HT1080 (cell line): Measurements from ENCODE around the gene LHFPL3. TPM values are rescaled to one million over a fixed set of nuclear protein-coding genes. Genes with fewer than 3 reads are reported as not detected.
A peak's percentile ranks its signal among the peaks of the same experiment; 100 is the strongest.

Experiments
- DNase-seq: peaks from one replicate; pipeline ENCODE4 v3.0.0-alpha.2; 2015; ENCODE audit warnings: low read depth
- total RNA-seq: library from RNA; depleted of rRNA; stranded (reverse); fragments of >200 nt; shearing (Covaris generic); gene quantifications from 2 replicates; pipeline ENCODE4 v1.2.3, GENCODE V29; 2014

Gene LHFPL3
- total RNA-seq, 1 experiment from 2014 or later: not detected

DNA sequence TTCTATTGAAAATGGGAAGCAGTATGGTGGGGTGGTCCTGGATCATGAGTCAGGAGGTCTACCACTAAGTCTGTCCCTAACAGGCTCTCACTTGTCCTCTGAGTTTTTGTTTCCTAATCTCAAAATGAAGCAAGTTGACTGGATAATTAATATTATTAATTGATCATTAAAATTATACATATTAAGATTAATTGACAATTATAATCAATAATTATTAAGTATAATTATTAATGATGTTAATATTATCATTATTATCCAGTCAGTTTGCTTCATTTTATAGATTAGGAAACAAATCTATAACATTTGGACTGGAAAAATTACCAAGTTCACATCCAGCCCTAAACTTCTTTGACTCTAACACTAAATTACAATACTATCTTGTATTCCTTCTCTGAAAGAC, 511.4 kb downstream of the LHFPL3 start:
- no peak for DNase-seq

DNA sequence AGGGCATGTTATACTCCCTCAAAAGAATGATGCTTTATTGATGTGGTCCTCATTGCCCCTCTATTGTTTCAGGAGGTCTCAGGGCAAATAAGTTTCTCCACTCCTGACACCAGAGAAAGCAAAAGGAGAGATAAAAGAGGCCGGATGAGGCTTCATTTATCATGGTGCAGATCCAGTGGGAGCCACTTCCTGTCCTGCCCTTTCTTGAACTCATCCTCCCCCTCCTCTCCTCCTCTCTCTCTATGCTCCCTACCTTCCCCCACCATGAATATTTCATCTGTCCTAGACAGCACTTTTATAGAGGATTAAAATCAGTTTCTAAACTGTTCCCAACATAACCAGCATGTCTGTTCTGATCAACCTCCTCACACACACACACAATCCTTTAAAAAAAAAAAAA, 513.4 kb downstream of the LHFPL3 start:
- no peak for DNase-seq

DNA sequence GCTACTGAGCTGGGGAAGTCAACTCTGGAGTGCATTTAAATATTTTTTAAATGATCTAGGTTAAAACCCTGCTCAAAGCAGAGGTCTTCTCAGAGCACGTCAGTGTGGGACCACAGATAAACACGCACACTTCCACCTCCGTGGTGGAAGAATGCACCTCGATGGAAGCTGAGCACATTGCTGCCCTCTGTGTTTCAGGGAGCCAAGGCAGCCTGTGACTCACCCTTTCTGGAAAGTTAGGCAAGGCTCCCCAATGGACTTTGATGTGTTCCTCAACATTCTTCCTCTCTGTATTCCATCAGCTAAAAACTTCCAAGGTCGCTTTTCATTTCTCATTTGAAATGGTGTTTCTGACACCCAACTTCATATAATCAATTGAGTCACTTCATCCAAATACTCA, 514.8 kb downstream of the LHFPL3 start:
- no peak for DNase-seq

DNA sequence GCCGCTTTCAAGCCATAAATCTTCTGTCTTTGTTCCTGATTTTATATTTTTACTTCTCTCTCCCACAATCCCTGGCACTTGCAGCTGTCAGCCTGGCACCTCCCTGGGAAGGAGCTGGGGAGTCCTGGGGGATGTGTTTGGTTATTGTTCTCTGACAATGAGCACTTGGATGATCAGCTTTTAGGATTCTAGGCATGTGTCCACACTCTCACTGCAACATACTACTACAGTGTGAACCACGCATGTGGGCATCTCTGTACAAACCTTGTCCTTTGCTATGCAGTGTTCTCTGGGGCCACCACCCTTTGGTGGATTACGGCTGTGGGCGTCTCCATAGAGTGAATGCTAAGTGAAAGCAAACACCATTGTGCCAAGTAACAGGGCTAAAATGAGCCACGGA, 517.2 kb downstream of the LHFPL3 start:
- DNase-seq: no peak

- DNase-seq: no peak
Observed at GRCh38 chr7:104846731-104847130, 518.3 kb downstream of the LHFPL3 start.

DNA sequence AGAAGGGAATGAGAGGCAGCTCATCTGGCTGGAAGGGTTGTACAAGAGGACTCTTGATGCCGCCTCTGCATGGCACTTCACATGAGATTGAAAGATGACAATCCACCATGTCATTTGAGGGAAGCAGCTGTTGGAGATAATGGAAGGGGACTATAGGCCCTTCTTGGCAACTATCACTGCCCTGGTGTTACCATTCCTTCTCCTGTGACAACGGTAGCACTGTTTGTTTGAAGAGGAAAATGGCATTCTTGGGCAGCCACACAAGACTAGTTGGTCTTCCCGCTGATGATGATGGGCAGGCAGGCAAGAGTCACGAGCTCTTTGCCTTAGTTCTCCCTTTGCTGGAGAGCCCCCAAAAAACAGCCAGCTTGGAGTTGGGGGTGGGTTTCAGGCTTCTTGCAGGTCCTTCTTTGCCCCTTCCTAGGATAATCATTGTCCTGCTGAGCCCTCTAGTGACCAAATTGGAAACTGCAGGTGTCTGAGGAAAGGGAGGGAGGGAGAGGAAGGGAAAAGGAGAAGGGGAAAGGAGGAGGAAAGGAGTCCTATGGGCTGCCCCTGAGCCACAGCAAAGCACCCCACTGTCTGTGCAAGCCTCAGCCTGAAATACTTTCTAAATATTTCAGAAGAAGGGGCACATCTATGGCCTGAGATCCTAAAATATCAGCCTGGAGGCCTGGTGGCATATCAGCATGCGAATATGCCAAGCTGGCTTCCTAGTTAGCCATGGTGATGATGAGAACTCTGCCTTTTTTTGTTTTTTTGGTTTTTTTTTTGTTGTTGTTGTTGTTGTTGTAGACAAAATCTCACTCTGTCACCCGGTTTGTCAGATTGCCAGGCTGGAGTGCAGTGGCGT, 520.0 kb downstream of the LHFPL3 start:
- DNase-seq: peak; percentile 36

DNA sequence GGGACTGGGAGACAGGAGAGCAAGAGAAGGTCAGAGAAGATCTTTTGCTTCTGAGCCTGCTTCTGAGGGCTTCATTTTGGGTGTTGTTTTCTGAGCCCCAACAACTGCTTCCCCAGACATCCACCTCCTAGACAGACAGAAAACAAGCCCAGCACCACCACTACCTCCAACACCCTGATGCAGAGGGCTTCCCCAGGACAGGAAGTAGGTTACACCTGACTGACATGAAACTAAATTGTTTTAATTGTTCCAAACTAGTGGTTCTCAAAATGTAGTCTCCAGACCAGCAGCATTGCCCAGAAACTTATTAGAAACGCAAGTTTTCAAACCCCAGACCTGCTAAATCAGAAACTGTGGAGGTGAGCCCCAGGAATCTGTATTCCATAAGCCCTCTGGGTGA, 522.0 kb downstream of the LHFPL3 start:
- no peak for DNase-seq

DNA sequence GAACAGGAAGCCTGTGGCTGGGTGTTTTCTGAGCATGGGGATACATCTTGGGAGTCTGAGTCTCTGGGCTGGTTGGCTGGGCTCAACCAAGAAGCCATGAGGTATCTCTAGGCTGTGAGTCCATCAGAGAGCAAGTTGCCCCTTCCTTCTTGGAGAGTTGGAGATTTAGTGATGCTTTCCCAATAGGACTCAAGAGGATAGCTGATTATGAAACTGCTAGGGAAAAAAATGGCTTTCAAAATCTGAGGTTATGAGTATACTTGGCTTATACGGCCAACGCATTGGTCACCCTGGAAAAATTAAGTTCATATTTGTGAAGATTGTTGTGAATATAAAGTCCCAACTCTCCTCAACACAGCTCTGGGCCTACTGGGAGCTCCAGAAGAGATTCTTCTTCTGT, 522.9 kb downstream of the LHFPL3 start:
- DNase-seq: no peak

DNA sequence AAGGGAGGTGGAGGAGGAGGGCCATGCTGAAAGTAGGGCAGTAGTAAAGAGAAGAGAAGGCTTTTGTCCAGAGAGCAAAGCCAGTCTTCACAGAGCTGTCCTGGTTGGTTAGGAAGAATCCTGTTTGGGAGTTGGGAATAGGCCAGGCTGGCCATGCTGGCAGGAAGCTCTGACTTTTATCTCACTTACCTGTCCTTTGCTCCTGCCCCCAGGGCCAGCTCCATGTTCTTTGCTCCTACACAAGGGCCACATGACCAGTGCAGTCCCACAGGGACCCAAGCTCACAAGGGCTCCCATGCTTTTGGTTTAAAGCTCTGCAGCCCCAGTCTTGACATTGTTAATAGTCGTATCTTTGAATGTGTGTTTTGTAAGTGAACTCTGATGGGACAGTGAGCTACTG, 524.0 kb downstream of the LHFPL3 start:
- no peak for DNase-seq

- no peak for DNase-seq
Observed at GRCh38 chr7:104855861-104856260, 527.5 kb downstream of the LHFPL3 start.

DNA sequence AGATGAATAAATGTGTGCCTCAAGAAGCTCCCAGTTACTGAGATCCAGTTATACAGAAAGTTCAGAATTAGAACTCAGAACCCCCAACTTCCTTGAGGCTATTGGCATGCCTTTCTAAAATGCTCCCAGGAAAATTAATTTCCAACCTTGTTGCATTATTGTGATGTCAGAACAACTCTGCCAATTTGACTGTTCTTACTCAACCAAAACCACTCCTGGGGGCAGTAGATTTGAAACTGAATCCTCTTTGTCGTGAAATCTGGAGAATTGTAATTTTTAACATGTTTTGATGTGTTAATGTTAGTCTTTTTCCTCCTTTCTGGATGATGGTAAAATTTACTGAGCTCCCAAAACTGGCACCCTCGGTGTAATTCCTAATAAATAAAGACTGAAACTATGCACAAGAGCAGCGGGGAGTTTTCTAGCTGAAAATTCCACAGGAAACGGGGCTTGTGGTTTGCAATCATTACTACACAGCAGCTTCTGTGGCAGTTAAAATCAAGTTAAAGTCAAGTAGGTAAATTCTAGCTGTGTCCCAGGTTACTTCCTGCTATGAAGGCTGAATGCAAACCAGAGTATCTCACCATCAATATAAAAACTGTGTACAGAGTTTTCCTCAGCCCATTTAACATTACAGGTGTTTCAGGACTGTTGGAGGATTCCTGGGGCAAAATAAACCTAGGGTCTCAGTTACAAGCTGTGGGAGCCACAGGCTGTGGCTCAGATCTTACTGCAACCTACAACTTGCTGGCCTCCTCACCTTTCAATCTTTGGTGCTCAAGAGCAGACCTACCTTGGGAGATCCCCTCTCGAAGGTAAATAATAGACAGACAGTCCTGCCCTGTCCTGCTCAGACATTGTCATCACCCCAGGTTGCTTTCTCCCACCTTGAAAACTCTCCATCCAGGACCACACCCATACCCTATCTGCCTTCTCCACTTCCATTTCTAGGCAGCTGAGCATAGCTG, 529.3 kb downstream of the LHFPL3 start:
- no peak for DNase-seq

DNA sequence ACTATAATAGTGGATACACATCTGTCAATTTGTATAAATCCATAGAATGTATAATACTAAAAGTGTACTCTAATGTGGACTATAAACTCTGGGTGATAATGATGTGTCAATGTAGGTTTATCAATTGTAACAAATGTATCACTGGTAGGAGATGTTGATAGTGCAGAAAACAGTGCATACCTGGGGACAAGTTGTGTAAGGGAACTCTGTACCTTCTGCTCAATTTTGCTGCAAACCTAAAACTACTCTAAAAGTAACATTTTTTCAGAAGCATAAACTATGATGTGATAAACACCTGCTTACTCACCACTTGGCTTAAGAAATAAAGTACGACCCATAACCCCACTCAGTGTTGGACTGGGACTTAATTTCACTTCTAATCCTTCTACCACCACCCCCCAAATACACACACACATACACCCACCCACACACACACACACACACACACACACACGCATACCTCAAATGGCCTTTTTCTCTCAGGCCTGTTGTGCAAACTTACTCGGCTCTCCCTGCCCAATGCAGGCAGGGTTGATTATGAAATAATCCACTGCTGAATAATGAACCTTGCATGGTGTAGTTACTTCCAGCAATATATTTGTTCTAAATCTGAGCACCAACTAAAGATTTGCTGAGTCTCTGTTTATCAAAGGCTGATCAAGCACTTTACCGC, 531.5 kb downstream of the LHFPL3 start:
- DNase-seq: no peak

DNA sequence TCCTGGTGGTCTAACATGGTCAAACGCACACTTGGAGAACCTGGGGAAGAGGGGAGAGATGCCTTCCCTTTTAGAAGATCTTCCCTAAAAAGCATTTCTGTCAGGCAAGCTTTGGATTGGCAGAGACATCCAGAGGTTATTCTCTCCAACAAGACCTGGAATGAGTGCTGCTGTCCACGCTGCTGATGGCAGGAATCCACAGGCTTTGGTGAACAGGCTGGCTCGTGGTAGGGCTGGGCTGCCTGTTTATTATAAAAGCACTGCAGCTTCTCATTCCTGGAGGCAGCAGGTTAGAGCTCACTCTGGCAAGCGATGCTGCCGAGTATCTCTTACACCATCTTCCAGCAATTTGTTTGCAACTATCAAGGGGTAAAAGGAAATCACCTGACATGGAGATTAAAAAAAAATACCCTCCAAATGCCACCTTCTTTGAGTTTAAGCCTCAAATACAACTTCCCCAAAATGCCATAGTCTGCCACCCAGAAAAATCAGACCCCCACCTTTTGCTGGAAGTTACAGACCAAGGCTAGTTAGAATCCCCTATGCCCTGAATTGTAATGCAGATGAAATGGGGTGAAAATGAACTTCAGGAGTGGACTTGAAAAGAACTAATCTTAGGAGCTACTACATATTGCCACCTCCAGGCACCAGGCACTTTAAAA, 533.5 kb downstream of the LHFPL3 start:
- DNase-seq: no peak

DNA sequence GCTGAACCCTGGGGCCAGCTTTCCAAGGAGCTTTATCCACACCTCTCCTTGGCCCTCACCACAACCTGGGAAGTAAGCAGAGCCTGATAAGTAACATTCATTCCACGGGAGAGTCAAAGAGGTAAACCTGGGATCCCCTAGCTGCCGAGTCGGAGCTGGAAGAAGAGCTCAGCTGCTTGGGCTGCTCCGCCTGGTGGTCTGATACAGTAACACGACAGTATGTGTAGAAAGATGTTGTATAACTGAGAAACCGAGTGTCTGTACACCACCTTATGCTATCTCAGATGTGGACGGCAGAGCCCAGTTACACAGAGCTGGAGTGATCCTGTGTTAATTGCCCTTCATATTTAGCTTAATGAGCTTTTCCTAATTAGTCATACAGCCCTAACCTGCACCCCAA, 534.3 kb downstream of the LHFPL3 start:
- DNase-seq: no peak

DNA sequence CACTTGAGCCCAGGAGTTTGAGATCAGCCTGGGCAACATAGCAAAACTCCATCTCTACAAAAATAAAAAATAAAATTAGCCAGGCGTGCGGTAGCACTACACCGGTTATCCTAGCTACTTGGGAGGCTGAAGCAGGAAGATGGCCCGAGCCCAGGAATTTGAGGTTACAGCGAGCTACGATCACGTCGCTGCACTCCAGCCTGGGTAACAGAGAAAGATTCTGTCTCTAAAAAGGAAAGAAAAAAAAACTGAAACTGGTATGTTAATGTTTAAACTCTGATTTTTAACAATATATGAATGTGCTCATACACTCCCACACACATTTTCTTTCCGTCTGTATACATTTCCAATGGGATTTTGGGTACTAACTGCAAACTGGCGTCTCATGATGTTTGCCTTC, 545.0 kb downstream of the LHFPL3 start:
- no peak for DNase-seq

GRCh38 chr7:104878577-104878976, 550.2 kb downstream of the LHFPL3 start:
- DNase-seq: no peak

GRCh38 chr7:104883248-104883717, 554.9 kb downstream of the LHFPL3 start:
- no peak for DNase-seq

GRCh38 chr7:104883718-104884452, 555.5 kb downstream of the LHFPL3 start:
- peak; percentile 74 for DNase-seq

DNA sequence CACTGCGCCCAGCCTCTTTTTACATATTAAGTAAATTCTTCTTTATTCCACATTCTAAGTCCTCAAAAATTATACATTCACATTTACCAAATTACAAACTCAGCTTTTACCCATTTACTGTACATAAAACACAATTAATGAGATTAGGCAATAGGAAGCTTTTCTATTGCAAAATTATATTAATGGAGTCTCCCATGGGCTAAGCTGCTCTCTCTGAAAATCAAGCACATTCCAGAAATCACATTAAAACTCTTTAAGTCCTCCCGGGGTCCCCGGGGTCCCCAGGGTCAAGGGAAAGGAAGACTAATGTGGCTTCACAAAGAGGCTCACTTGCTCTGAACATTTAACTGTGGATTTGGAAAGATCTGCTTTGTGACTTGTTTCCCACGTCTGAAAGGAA, 558.2 kb downstream of the LHFPL3 start:
- no peak for DNase-seq

DNA sequence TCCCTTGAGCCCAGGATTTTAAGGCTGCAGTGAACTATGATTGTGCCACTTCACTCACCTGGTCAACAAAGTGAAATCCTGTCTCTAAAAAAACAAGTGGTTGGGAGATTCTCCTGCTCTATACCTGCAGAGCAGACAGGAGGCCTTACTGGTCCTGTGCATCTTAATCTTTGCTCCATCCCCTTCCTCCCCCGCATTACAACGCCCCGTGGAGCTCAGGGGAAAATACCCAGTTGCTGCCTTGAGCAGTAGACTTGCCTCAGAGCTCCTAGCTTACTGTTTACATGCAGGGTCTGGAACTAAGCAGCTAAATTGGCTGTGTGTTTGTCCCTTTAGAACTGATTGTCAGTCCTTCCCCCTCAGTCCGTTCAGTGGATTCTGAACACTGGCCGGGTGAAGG, 561.8 kb downstream of the LHFPL3 start:
- no peak for DNase-seq
